Natural killer cell (primary cell): ENCODE measurements around the gene TNFSF15. TPM values are rescaled to one million over a fixed set of nuclear protein-coding genes. Genes with fewer than 3 reads are reported as not detected.

Experiments
- ATAC-seq, 3 donors: fragments of 150-1000 bp in 2 of 3; fragments of 200-7000 bp in 1 of 3; cut with Tn5 transposase; 1 replicate in 1 of 3; 2 replicates in 2 of 3; pipeline ENCODE4 v1.10.0; 2021; ENCODE audit warnings: mild to moderate bottlenecking in 2 of 3, moderate library complexity in 2 of 3
- DNase-seq, 2 donors: peaks; one replicate each; pipeline versions ENCODE4 v3.0.0 to v3.0.0-alpha.2; 2013 to 2021; ENCODE audit warnings: mixed read lengths in 1 of 2
- H3K27ac ChIP-seq: one replicate; pipeline ENCODE4 v1.5.1; 2013; ENCODE audit warnings: mild to moderate bottlenecking, low read length
- H3K27me3 ChIP-seq: one replicate; pipeline ENCODE4 v1.6.1; 2013; ENCODE audit warnings: low read length; ENCODE audit not compliant: control insufficient read depth, insufficient read depth
- H3K36me3 ChIP-seq: one replicate; pipeline ENCODE4 v1.6.1; 2013; ENCODE audit warnings: low read length; ENCODE audit not compliant: control insufficient read depth, insufficient read depth
- H3K4me1 ChIP-seq: one replicate; pipeline ENCODE4 v1.6.1; 2013; ENCODE audit warnings: low read length; ENCODE audit not compliant: control insufficient read depth, insufficient read depth
- H3K4me3 ChIP-seq: one replicate; pipeline ENCODE4 v1.5.1; 2013; ENCODE audit warnings: low read length
- H3K9me3 ChIP-seq: one replicate; pipeline ENCODE4 v1.6.1; 2013; ENCODE audit warnings: low read length; ENCODE audit not compliant: control insufficient read depth, insufficient read depth
- H3K27ac Mint-ChIP-seq, 2 donors: one replicate each; pipeline ENCODE4 v1.8.0; 2022; ENCODE audit warnings: mild to moderate bottlenecking in 2 of 2, mixed read lengths in 2 of 2, moderate library complexity in 1 of 2
- H3K27me3 Mint-ChIP-seq, 2 donors: one replicate each; pipeline ENCODE4 v1.8.0; 2022; ENCODE audit warnings: low read depth in 2 of 2, mixed read lengths in 2 of 2
- H3K36me3 Mint-ChIP-seq: one replicate; pipeline ENCODE4 v1.8.0; 2022; ENCODE audit warnings: mixed read lengths
- H3K4me1 Mint-ChIP-seq, 2 donors: one replicate each; pipeline ENCODE4 v1.8.0; 2022; ENCODE audit warnings: mixed read lengths in 2 of 2
- H3K4me3 Mint-ChIP-seq: one replicate; pipeline ENCODE4 v1.8.0; 2022; ENCODE audit warnings: mild to moderate bottlenecking, moderate library complexity, mixed read lengths
- H3K9me3 Mint-ChIP-seq, 2 donors: one replicate each; pipeline ENCODE4 v1.8.0; 2022; ENCODE audit warnings: mixed read lengths in 2 of 2
- WGBS: methylation state at CpG from one replicate; pipeline ENCODE4 v1.1.7; 2013; ENCODE audit warnings: missing lambda C conversion rate; ENCODE audit not compliant: insufficient coverage; 5-methylcytosine and 5-hydroxymethylcytosine counted together
- intact Hi-C: fragments of 100-400 bp; cut with micrococcal nuclease; formaldehyde crosslinking; loops from one replicate; pipeline ENCODE4 v1.14.2; 2022
- total RNA-seq, 4 donors: library from RNA; stranded (reverse); fragments of 120-200 nt in 1 of 4; gene quantifications; one replicate each; pipeline versions ENCODE4 v1.2.3 to v1.2.4, GENCODE V29; 2013 to 2022
- TF ChIP-seq, protein P1 (sequence below): fragments of 200-600 bp; IDR thresholded peaks from one replicate; pipeline ENCODE4 v1.8.0; 2022; ENCODE audit warnings: antibody characterized with exemption

The TNFSF15 gene
- total RNA-seq, 3 donors from 2014 or later (not counting 1 experiment from before 2014, with no cell fraction given): not detected

DNA sequence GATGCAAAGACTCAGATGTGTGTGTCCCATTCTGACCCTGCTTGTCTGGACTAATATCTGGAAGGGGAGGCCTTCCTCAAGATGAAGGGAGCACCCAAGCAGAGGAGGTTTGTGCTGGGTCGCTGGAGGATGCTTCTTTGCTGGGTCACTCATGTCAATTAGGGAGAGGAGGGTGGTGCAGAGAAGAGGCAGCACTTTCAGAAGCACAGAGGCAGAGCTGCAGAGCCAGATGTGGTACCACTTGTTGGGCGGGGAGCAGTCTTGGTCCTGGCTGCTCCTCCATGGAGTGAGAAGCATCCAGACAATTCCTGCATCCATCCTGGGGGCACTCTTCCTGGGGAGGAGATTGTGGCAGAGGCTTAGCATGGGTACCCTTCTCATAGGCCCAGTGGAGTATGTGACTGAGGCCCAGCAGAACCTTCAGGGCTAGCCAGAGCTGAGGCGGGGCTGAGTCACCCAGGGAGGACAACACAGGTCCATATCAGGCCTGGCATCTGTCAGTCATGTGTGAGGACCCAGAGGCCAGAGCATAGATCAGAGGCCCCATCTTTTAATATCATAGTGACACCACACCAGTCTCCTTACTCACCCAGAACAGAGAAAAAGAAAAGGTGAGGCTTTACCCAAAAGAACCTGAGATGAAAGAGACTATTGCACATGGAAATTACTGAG lies 59.8 kb downstream of the TNFSF15 start:
- no peak overlapping the region for H3K27ac Mint-ChIP-seq
- H3K9me3 ChIP-seq: no peaks in the 10 kb centered on the region
- ATAC-seq (no peak), DNase-seq (no peak)
- WGBS: 96% methylated on average over 3 of the region's 3 CpGs
- H3K4me1 ChIP-seq: no peaks in the 10 kb centered on the region
- TF ChIP-seq, protein P1, sequence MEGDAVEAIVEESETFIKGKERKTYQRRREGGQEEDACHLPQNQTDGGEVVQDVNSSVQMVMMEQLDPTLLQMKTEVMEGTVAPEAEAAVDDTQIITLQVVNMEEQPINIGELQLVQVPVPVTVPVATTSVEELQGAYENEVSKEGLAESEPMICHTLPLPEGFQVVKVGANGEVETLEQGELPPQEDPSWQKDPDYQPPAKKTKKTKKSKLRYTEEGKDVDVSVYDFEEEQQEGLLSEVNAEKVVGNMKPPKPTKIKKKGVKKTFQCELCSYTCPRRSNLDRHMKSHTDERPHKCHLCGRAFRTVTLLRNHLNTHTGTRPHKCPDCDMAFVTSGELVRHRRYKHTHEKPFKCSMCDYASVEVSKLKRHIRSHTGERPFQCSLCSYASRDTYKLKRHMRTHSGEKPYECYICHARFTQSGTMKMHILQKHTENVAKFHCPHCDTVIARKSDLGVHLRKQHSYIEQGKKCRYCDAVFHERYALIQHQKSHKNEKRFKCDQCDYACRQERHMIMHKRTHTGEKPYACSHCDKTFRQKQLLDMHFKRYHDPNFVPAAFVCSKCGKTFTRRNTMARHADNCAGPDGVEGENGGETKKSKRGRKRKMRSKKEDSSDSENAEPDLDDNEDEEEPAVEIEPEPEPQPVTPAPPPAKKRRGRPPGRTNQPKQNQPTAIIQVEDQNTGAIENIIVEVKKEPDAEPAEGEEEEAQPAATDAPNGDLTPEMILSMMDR: no peak
- H3K27me3 ChIP-seq: no peaks in the 10 kb centered on the region
- no peak overlapping the region for H3K27ac ChIP-seq
- intact Hi-C loops: no loop called here
- H3K4me1 Mint-ChIP-seq: no peaks in the 10 kb centered on the region
- H3K4me3 Mint-ChIP-seq: no peak overlapping the region
- H3K4me3 ChIP-seq: no peak overlapping the region
- H3K27me3 Mint-ChIP-seq: no peaks in the 10 kb centered on the region
- H3K36me3 ChIP-seq: no peaks in the 10 kb centered on the region
- no peaks in the 10 kb centered on the region for H3K9me3 Mint-ChIP-seq
- H3K36me3 Mint-ChIP-seq: no peaks in the 10 kb centered on the region

DNA sequence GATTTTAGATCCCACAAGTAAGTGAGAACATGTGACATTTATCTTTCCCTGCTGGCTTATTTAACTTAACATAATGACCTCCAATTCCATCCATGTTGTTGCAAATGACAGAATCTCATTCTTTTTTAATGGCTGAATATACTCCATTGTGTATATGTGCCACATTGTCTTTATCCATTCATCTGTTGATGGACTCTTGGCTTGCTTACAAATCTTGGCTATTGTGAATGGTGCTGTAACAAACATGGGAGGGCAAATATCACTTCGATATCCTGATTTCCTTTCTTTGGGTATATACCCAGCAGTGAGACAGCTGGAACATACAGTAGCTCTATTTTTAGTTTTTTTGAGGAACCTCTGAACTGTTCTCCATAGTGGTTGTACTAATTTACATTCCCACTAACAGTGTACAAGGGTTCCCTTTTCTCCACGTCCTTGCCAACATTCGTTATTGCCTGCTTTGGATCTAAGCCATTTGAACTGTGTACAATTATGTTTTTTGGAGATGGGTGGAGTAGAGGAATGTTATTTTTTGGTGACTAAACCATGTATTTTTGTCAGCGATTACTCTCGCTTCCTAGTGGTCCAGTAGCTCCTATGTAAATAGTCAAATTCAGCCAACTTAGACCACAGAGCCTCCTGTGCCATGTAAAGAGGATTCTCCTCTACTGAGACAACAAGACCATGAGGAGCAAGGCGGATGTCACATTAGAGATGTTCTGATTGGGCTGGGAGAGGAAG lies 60.6 kb downstream of the TNFSF15 start:
- 70% methylated on average over 5 of the region's 6 CpGs for WGBS
- no peak overlapping the region for H3K27ac ChIP-seq
- Mint-ChIP-seq H3K36me3 (no peaks in the 10 kb centered on the region), H3K27me3 (no peaks in the 10 kb centered on the region), H3K4me1 (no peaks in the 10 kb centered on the region), H3K9me3 (no peaks in the 10 kb centered on the region), H3K27ac (no peak overlapping the region), H3K4me3 (no peak overlapping the region)
- DNase-seq (no peak), ATAC-seq (no peak)
- TF ChIP-seq, protein P1: no peak
- H3K36me3 ChIP-seq: no peaks in the 10 kb centered on the region
- H3K4me3 ChIP-seq: no peak overlapping the region
- no peaks in the 10 kb centered on the region for H3K4me1 ChIP-seq
- intact Hi-C loops: no loop called here
- H3K9me3 ChIP-seq: no peaks in the 10 kb centered on the region
- no peaks in the 10 kb centered on the region for H3K27me3 ChIP-seq

DNA sequence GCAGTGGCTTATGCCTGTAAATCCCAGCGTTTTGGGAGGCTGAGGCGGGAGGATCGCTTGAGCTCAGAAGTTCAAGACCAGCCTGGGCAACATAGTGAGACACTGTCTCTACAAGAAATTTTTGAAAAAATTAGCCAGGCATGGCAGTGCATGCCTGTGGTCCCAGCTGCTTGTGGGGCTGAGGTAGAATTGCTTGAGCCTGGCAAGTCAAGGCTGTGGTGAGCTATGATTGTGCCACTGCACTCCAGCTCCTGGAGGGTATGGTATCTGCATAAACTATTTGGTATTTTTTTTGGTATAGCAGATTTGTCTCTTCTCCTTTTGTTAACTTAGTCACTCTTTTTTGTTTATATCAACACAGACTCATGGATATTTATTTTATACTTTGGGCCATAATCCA lies 62.4 kb downstream of the TNFSF15 start:
- H3K9me3 Mint-ChIP-seq: no peaks in the 10 kb centered on the region

More for the DNA sequence above, 62.4 kb downstream of the TNFSF15 start:
- Mint-ChIP-seq H3K36me3 (no peaks in the 10 kb centered on the region), H3K4me1 (peaks cover 0 to 9% of the 10 kb centered on the region in 2 donors), H3K4me3 (no peak overlapping the region), H3K27ac (no peak overlapping the region), H3K27me3 (no peaks in the 10 kb centered on the region)
- H3K9me3 ChIP-seq: no peaks in the 10 kb centered on the region
- H3K36me3 ChIP-seq: no peaks in the 10 kb centered on the region
- intact Hi-C loops: no loop called here
- H3K4me3 ChIP-seq: no peak overlapping the region
- no peak for DNase-seq
- no peak overlapping the region for H3K27ac ChIP-seq
- TF ChIP-seq, protein P1: no peak
- whole genome bisulfite sequencing: 93% methylated on average over 3 of the region's 3 CpGs
- no peak for ATAC-seq
- H3K4me1 ChIP-seq: peaks cover 3% of the 10 kb centered on the region
- H3K27me3 ChIP-seq: no peaks in the 10 kb centered on the region
